Measurements from ENCODE around the gene SVIL.
"Not testable (repeated sequence)": the region's sequence is repeated elsewhere in the genome, so short reads cannot be mapped to it uniquely, and the experiment has no call there.

Gene SVIL

GRCh38 chr10:29620112-29620690 lies 14.6 kb downstream of the SVIL start:
- DNase-seq (ENCODE audit: low spot score) = no peak

GRCh38 chr10:29619241-29619669 lies 15.5 kb downstream of the SVIL start:
- no peak for DNase-seq (ENCODE audit: low spot score)

GRCh38 chr10:29618341-29619171 lies 16.2 kb downstream of the SVIL start:
- no peak for DNase-seq (ENCODE audit: low spot score)

- no peak for DNase-seq (ENCODE audit: low spot score)
Observed at GRCh38 chr10:29617880-29618340, 16.9 kb downstream of the SVIL start.

DNA sequence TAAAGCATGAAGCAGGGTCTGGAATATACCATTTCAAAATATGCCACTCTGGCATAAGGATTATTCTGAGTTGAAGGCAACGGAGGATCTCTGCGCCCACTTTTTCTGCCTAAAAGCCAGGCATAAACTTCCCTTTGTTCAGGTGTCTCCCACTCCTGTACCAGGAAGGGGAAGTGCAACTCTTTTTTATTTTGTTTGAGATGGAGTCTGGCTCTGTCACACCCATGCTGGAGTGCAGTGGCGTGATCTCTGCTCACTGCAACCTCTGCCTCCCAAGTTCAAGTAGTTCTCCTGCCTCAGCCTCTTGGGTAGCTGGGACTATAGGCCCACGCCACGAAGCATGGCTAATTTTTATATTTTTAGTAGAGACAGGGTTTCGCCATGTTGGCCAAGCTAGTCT lies 18.2 kb downstream of the SVIL start:
- no peak for DNase-seq (ENCODE audit: low spot score)

- DNase-seq (ENCODE audit: low spot score) = no peak
Observed at GRCh38 chr10:29615195-29615594, 19.6 kb downstream of the SVIL start.

GRCh38 chr10:29614289-29614688 lies 20.5 kb downstream of the SVIL start:
- DNase-seq (ENCODE audit: low spot score) = not testable (repeated sequence)

GRCh38 chr10:29613791-29614190 lies 21.0 kb downstream of the SVIL start:
- DNase-seq (ENCODE audit: low spot score) = no peak

GRCh38 chr10:29613196-29613595 lies 21.6 kb downstream of the SVIL start:
- DNase-seq (ENCODE audit: low spot score) = no peak

DNA sequence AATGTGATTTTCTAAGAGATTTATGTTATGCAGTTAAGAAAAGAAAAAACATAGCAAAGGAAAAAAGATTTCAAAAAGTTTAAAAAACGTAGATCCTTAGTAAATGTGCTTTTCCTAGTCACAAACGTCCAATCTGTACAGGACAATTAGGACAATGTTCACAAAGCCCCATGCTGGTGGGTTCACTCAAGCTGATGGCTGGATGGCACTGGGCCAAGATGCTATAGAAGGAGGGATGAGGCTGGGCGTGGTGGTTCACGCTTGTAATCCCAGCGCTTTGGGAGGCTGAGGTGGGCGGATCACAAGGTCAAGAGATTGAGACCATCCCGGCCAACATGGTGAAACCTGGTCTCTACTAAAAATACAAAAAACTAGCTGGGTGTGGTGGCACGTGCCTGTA lies 22.1 kb downstream of the SVIL start:
- DNase-seq (ENCODE audit: low spot score) = no peak

DNA sequence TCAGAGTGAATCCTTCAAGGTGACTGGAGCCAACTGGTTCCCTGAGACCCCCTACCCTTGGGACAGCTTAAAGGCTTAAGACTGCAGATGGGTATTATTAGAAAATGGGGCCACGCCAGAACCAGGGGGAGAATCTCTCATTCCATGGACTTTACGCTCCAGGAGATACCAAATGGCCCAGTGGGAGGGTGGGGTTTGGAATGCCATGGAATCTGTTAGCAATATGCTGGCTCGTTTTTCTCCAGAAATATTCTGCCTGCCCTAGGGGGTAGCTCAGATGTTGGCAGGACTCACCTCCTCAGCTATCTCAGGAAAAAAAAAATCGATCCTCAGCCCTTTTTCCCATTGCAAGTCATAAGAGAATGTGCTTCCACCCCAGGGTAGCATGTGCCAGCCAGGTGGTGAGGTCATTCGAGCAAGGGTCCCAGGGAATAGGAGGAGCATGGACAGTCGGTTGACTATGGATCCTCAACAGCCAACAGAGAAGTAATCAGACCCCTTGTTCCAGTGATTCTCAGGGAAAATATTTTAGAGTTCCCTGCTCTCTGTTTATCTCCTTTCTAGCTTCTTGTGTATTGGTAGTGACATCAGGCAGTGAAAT lies 22.9 kb downstream of the SVIL start:
- no peak for DNase-seq (ENCODE audit: low spot score)

DNA sequence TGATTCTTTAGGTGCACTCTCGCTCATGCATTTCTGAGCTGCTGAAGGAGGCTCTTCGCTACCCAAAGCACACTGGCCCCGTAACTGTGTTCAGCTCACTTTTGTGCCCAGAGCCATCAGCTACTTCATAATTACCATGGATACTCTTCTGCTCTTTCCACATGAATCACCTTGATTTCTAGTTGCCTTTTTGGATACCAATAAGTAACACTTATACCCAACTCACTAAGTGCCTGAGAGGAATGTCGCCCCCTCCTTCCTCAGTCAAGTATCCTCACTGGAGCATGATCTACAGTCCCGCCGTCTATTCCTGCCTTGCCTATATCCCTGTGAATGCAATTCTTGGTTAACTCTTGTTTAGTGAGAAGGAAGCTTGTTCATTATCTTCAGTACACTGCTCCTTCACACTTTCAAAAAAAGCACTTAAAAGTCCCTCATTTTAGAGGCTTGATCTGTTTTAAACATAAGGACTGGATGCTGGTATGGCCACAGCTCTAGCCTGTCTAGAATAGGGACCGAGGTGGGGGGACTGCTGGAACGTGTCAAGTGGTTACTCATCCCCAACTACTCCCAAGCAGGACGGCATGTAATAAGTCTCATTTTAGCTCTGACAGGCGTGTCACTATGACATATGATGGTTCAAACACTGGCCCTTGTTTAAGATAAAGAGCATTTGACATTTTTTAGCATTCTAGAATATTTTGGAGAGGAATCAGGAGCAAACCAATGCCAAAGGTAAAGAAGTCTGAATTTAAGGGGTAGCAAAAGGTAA lies 23.7 kb downstream of the SVIL start:
- DNase-seq (ENCODE audit: low spot score) = no peak

DNA sequence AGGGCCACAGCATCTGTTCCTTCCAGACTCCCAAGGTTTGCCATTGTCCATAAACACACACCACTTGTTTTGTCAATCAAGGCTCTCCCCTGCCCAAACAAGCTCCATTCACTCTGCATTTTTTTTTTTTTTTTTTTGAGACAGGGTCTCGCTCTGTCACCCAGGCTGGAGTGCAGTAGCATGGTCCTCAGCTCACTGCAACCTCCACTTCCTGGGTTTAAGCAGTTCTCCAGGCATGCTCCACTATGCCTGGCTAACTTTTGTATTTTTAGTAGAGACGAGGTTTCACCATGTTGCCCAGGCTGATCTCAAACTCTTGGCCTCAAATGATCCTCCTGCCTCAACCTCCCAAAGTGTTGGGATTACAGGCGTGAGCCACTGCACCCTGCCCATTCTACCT lies 24.4 kb downstream of the SVIL start:
- DNase-seq (ENCODE audit: low spot score) = not testable (repeated sequence)

GRCh38 chr10:29609696-29610095 lies 25.1 kb downstream of the SVIL start:
- no peak for DNase-seq (ENCODE audit: low spot score)

- DNase-seq (ENCODE audit: low spot score) = no peak
Observed at GRCh38 chr10:29608476-29609301, 26.1 kb downstream of the SVIL start.

- no peak for DNase-seq (ENCODE audit: low spot score)
Observed at GRCh38 chr10:29608062-29608461, 26.7 kb downstream of the SVIL start.

- DNase-seq (ENCODE audit: low spot score) = no peak
Observed at GRCh38 chr10:29607576-29607975, 27.2 kb downstream of the SVIL start.

- not testable (repeated sequence) for DNase-seq (ENCODE audit: low spot score)
Observed at GRCh38 chr10:29606693-29607092, 28.1 kb downstream of the SVIL start.

DNA sequence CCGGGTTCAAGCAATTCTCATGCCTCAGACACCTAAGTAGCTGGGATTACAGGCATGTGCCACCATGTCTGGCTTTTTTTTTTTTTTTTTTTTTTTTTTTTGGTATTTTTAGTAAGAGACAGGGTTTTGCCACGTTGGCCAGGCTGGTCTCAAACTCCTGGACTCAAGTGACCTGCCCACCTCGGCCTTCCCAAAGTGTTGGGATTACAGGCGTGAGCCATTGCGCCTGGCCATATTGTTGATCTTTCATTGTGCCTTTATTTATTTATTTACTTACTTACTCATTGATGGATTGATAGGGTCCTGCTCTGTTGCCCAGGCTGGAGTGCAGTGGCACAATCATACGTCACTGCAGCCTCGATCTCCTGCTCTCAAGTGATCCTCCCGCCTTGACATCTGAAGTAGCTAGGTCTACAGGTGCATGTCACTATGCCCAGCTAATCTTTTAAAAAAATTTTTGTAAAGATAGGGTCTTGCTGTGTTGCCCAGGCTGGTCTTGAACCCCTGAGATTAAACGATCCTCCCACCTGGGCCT lies 30.4 kb downstream of the SVIL start:
- DNase-seq (ENCODE audit: low spot score) = no peak

GRCh38 chr10:29603223-29603896 lies 31.4 kb downstream of the SVIL start:
- no peak for DNase-seq (ENCODE audit: low spot score)

GRCh38 chr10:29600821-29601220 lies 34.0 kb downstream of the SVIL start:
- no peak for DNase-seq (ENCODE audit: low spot score)

Measured in pons (tissue), 1 donor.